ENCODE results near the gene TRIM56.

Gene TRIM56

DNA sequence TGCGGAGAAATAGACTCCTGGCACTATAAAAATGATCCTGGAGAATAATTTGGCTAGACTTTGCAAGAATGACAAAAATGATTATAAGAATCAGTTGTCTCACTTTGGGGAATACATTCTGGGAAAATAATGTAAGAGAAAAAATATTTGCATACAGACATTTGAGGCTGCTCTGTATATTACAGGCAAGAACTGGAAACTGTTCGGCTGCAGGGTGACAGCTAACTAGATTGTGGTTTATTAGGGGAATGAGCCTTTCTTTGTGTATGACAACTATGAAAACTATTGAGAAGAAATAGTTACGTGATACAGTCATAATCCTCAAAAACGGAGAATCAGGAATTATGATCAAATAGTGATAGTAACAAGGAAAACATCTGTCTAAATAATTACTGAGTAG, 8.6 kb downstream of the TRIM56 start:
- in situ Hi-C loops (cut with HindIII; ENCODE audit: low sequenced_read_pairs): no loop called here
- H3K4me3 ChIP-seq (ENCODE audit: low read depth, low read length): no peak overlapping the region
- TF ChIP-seq, protein P1, sequence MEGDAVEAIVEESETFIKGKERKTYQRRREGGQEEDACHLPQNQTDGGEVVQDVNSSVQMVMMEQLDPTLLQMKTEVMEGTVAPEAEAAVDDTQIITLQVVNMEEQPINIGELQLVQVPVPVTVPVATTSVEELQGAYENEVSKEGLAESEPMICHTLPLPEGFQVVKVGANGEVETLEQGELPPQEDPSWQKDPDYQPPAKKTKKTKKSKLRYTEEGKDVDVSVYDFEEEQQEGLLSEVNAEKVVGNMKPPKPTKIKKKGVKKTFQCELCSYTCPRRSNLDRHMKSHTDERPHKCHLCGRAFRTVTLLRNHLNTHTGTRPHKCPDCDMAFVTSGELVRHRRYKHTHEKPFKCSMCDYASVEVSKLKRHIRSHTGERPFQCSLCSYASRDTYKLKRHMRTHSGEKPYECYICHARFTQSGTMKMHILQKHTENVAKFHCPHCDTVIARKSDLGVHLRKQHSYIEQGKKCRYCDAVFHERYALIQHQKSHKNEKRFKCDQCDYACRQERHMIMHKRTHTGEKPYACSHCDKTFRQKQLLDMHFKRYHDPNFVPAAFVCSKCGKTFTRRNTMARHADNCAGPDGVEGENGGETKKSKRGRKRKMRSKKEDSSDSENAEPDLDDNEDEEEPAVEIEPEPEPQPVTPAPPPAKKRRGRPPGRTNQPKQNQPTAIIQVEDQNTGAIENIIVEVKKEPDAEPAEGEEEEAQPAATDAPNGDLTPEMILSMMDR (IDR thresholded peaks at IDR 0.05; ENCODE audit: low read depth, low read length): no peak
- DNase-seq (ENCODE audit: low read depth, low spot score): peak; percentile 70

DNA sequence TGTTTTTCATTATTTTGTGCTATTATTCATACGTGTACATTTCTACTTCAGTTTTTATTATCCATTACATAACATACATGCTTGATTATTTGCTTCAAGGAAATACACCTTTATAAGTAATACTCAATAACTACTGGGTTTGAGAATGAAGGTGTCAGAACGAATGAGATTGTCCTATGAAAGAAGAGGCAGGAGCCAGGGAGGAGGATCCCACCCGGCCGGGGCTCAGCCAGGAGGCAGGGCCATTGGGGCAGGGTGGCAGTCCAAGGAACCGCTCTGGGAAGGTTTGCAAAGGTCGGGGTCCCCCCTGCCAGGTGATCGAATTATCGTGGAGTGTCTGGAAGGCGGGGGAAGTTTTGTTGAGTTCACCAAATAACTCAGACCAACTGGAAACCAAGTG, 9.1 kb downstream of the TRIM56 start:
- in situ Hi-C loops (cut with HindIII; ENCODE audit: low sequenced_read_pairs): no loop called here
- DNase-seq (ENCODE audit: low read depth, low spot score): no peak
- no peak overlapping the region for H3K4me3 ChIP-seq (ENCODE audit: low read depth, low read length)
- TF ChIP-seq, protein P1 (IDR thresholded peaks at IDR 0.05; ENCODE audit: low read depth, low read length): no peak

DNA sequence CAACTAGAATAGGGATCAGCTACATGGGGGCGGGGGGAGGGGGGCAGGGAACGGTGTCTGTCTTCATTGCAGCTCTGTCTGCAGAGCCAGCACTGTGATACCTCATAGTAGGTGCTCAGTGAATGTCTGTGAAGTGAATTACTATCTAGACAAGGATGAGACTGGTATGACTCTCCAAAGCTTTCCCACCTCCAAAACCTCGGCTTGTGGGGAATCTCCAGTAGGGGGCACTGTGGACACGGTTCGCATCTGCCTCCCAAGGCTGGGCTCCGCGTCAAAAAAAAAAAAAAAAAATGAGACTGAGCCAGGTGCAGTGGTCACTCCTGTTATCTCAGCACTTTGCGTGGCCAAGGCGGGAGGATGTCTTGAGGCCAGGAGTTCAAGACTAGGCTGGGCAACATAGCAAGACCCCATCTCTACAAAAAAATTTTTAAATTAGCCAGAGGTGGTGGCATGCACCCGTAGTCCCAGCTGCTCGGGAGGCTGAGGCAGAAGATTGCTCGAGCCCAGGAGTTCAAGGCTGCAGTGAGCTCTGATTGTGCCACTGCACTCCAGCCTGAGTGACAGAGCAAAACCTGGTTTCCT, 9.6 kb downstream of the TRIM56 start:
- DNase-seq (ENCODE audit: low read depth, low spot score): peak; percentile 64

GRCh38 chr7:101096331-101096956, 11.2 kb downstream of the TRIM56 start:
- TF ChIP-seq, protein P1 (IDR thresholded peaks at IDR 0.05; ENCODE audit: low read depth, low read length): no peak
- no peak overlapping the region for H3K4me3 ChIP-seq (ENCODE audit: low read depth, low read length)
- in situ Hi-C loops (cut with HindIII; ENCODE audit: low sequenced_read_pairs): no loop called here
- DNase-seq (ENCODE audit: low read depth, low spot score): no peak

More for the DNA sequence above, 9.6 kb downstream of the TRIM56 start:
- no peak overlapping the region for H3K4me3 ChIP-seq (ENCODE audit: low read depth, low read length)
- TF ChIP-seq, protein P1 (IDR thresholded peaks at IDR 0.05; ENCODE audit: low read depth, low read length): peak; percentile 78
- in situ Hi-C loops (cut with HindIII; ENCODE audit: low sequenced_read_pairs): no loop called here

DNA sequence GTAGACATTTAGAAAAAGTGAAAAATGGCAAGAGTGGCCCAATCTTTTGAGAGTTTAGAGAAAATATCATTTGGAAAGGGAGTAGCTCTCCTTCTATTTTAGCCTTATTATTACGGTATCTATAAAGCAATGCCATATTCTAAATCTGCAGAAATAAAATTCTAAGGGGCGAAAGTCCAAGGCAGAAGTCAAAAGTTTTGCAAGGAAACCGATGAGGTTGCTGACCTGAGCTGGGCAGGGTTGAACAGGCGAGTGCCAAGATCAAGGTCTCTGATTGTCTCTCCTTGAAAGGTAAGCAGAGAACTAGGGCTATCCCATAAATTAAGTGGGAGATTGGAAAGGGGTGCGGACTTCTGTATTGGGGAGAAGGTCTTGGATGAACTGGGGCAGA, 11.7 kb downstream of the TRIM56 start:
- no peak for DNase-seq (ENCODE audit: low read depth, low spot score)
- TF ChIP-seq, protein P1 (IDR thresholded peaks at IDR 0.05; ENCODE audit: low read depth, low read length): no peak
- H3K4me3 ChIP-seq (ENCODE audit: low read depth, low read length): no peak overlapping the region
- in situ Hi-C loops (cut with HindIII; ENCODE audit: low sequenced_read_pairs): no loop called here

GRCh38 chr7:101097561-101097960, 12.3 kb downstream of the TRIM56 start:
- TF ChIP-seq, protein P1 (IDR thresholded peaks at IDR 0.05; ENCODE audit: low read depth, low read length): no peak
- no peak overlapping the region for H3K4me3 ChIP-seq (ENCODE audit: low read depth, low read length)
- in situ Hi-C loops (cut with HindIII; ENCODE audit: low sequenced_read_pairs): no loop called here
- no peak for DNase-seq (ENCODE audit: low read depth, low spot score)
